Ectodermal cell (in vitro differentiated cells): ENCODE measurements around the gene HSH2D.
"Not testable (repeated sequence)": the region's sequence is repeated elsewhere in the genome, so short reads cannot be mapped to it uniquely, and the experiment has no call there.

ENCODE experiments used
- H3K27ac ChIP-seq: 2 replicates; pipeline ENCODE4 v1.7.0; 2013; ENCODE audit warnings: mild to moderate bottlenecking, low read depth, low read length; ENCODE audit not compliant: insufficient read depth, poor library complexity, severe bottlenecking
- H3K27me3 ChIP-seq: 2 replicates; pipeline ENCODE4 v1.7.0; 2013; ENCODE audit warnings: mild to moderate bottlenecking, low read length; ENCODE audit not compliant: insufficient read depth, control insufficient read depth, poor library complexity, severe bottlenecking
- H3K36me3 ChIP-seq: one replicate; pipeline ENCODE4 v1.7.0; 2013; ENCODE audit warnings: low read length; ENCODE audit not compliant: control insufficient read depth, insufficient read depth
- H3K4me1 ChIP-seq: one replicate; pipeline ENCODE4 v1.7.0; 2013; ENCODE audit warnings: low read length; ENCODE audit not compliant: control insufficient read depth, insufficient read depth
- H3K4me3 ChIP-seq: 2 replicates; pipeline ENCODE4 v1.7.0; 2013; ENCODE audit warnings: low read depth, low read length, control low read depth; ENCODE audit not compliant: insufficient read depth
- H3K9me3 ChIP-seq: 2 replicates; pipeline ENCODE4 v1.7.0; 2013; ENCODE audit warnings: mild to moderate bottlenecking, low read length, moderate library complexity; ENCODE audit not compliant: control insufficient read depth
- WGBS, 2 experiments: methylation state at CpG; one replicate each; pipeline ENCODE4 v1.1.7; 2013; ENCODE audit warnings: missing lambda C conversion rate in 2 of 2; 5-methylcytosine and 5-hydroxymethylcytosine counted together

HSH2D gene

GRCh38 chr19:16119075-16119857, 24.2 kb upstream of the HSH2D start:
- not testable (repeated sequence) for H3K4me1 ChIP-seq, H3K27me3 ChIP-seq, H3K4me3 ChIP-seq, H3K9me3 ChIP-seq, H3K27ac ChIP-seq
- H3K36me3 ChIP-seq, result peaks cover 27% of the 10 kb centered on the region
- WGBS, 2 experiments, result 95 to 96% methylated on average over 19 of the region's 19 CpGs

GRCh38 chr19:16121141-16121540, 22.3 kb upstream of the HSH2D start:
- H3K27ac ChIP-seq, result no peak overlapping the region
- H3K36me3 ChIP-seq, result peaks cover 37% of the 10 kb centered on the region
- WGBS, 2 experiments, result 92 to 93% methylated on average over 5 of the region's 5 CpGs

GRCh38 chr19:16121967-16122366, 21.5 kb upstream of the HSH2D start:
- Histone ChIP-seq H3K9me3 (no peaks in the 10 kb centered on the region), H3K27ac (no peak overlapping the region), H3K4me1 (no peaks in the 10 kb centered on the region), H3K27me3 (no peaks in the 10 kb centered on the region), H3K36me3 (peaks cover 40% of the 10 kb centered on the region), H3K4me3 (no peak overlapping the region)
- 95% methylated on average over 10 to 11 of the region's 11 CpGs for WGBS, 2 experiments

More at GRCh38 chr19:16121141-16121540, 22.3 kb upstream of the HSH2D start:
- no peaks in the 10 kb centered on the region for H3K9me3 ChIP-seq
- H3K4me3 ChIP-seq, result no peak overlapping the region
- H3K4me1 ChIP-seq, result no peaks in the 10 kb centered on the region
- H3K27me3 ChIP-seq, result no peaks in the 10 kb centered on the region

GRCh38 chr19:16124953-16125352, 18.5 kb upstream of the HSH2D start:
- Histone ChIP-seq H3K27me3 (no peaks in the 10 kb centered on the region), H3K4me3 (no peak overlapping the region), H3K27ac (no peak overlapping the region), H3K36me3 (peaks cover 45% of the 10 kb centered on the region), H3K4me1 (no peaks in the 10 kb centered on the region), H3K9me3 (no peaks in the 10 kb centered on the region)
- WGBS, 2 experiments, result 96 to 97% methylated on average over 14 of the region's 14 CpGs

- WGBS, 2 experiments, result 85% methylated on average over 10 of the region's 10 CpGs
Observed at GRCh38 chr19:16125737-16126495, 17.6 kb upstream of the HSH2D start.

GRCh38 chr19:16127080-16127479, 16.4 kb upstream of the HSH2D start:
- peaks cover 43% of the 10 kb centered on the region for H3K36me3 ChIP-seq
- no peaks in the 10 kb centered on the region for H3K9me3 ChIP-seq
- H3K27ac ChIP-seq, result no peak overlapping the region
- H3K4me1 ChIP-seq, result no peaks in the 10 kb centered on the region
- WGBS, 2 experiments, result 85 to 86% methylated on average over 11 of the region's 11 CpGs
- no peaks in the 10 kb centered on the region for H3K27me3 ChIP-seq
- H3K4me3 ChIP-seq, result no peak overlapping the region

More at GRCh38 chr19:16125737-16126495, 17.6 kb upstream of the HSH2D start:
- peaks cover 48% of the 10 kb centered on the region for H3K36me3 ChIP-seq
- H3K4me3 ChIP-seq, result no peak overlapping the region
- no peaks in the 10 kb centered on the region for H3K4me1 ChIP-seq
- H3K27me3 ChIP-seq, result no peaks in the 10 kb centered on the region
- H3K9me3 ChIP-seq, result no peaks in the 10 kb centered on the region
- no peak overlapping the region for H3K27ac ChIP-seq

- 95 to 96% methylated on average over 21 of the region's 21 CpGs for WGBS, 2 experiments
- no peaks in the 10 kb centered on the region for H3K9me3 ChIP-seq
- H3K4me1 ChIP-seq, result no peaks in the 10 kb centered on the region
- H3K4me3 ChIP-seq, result no peak overlapping the region
- no peak overlapping the region for H3K27ac ChIP-seq
- peaks cover 44% of the 10 kb centered on the region for H3K36me3 ChIP-seq
- no peaks in the 10 kb centered on the region for H3K27me3 ChIP-seq
Observed at GRCh38 chr19:16127776-16128371, 15.6 kb upstream of the HSH2D start.

- H3K4me3 ChIP-seq, result no peak overlapping the region
- H3K9me3 ChIP-seq, result no peaks in the 10 kb centered on the region
- WGBS, 2 experiments, result 62 to 65% methylated on average over 3 of the region's 3 CpGs
- H3K4me1 ChIP-seq, result no peaks in the 10 kb centered on the region
- H3K27ac ChIP-seq, result no peak overlapping the region
- peaks cover 37% of the 10 kb centered on the region for H3K36me3 ChIP-seq
- no peaks in the 10 kb centered on the region for H3K27me3 ChIP-seq
Observed at GRCh38 chr19:16131648-16132047, 11.8 kb upstream of the HSH2D start.

GRCh38 chr19:16133818-16134217, 9.7 kb upstream of the HSH2D start:
- 93 to 98% methylated on average over 4 of the region's 4 CpGs for WGBS, 2 experiments
- no peaks in the 10 kb centered on the region for H3K4me1 ChIP-seq
- no peak overlapping the region for H3K27ac ChIP-seq
- H3K27me3 ChIP-seq, result no peaks in the 10 kb centered on the region
- no peak overlapping the region for H3K4me3 ChIP-seq
- no peaks in the 10 kb centered on the region for H3K9me3 ChIP-seq
- peaks cover 28% of the 10 kb centered on the region for H3K36me3 ChIP-seq

GRCh38 chr19:16134510-16134909, 9.0 kb upstream of the HSH2D start:
- Histone ChIP-seq H3K4me3 (no peak overlapping the region), H3K27me3 (no peaks in the 10 kb centered on the region), H3K4me1 (no peaks in the 10 kb centered on the region), H3K9me3 (no peaks in the 10 kb centered on the region), H3K27ac (no peak overlapping the region), H3K36me3 (peaks cover 25% of the 10 kb centered on the region)
- 91 to 93% methylated on average over 7 of the region's 7 CpGs for WGBS, 2 experiments
